ENCODE measurements around the gene DISC1. TPM values are rescaled to one million over a fixed set of nuclear protein-coding genes. Genes with fewer than 3 reads are reported as not detected.

The DISC1 gene
- polyA plus RNA-seq, 3 donors, result 5.5 to 14.7 (median 5.8) TPM

DNA sequence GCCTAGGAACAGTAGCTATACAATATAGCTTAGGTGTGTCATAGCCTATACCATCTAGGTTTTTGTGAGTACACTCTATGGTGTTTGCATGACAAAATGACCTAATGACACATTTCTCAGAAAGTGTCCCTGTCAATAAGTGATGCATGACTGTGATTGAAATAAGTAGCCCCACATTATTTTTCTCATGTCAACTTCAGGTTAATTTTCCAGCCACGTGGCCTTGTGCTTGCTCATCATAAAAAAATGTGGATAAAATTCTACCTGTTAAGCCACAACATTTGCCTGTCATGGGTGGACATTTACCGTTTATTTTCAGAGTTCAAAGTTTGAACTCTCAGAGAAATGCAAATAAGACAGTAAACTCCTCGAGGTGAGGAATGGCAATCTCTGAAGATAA, 5.5 kb downstream of the DISC1 start:
- peaks cover 37% of the 10 kb centered on the region for H3K4me1 Mint-ChIP-seq
- peaks cover 22 to 35% of the 10 kb centered on the region in 2 donors for H3K36me3 Mint-ChIP-seq
- H3K36me3 ChIP-seq (replicated peaks in 1 of 2; ENCODE audit: control insufficient read depth in 1 of 2, insufficient read depth in 2 of 2, low read length in 2 of 2), result peaks cover 6 to 44% of the 10 kb centered on the region in 2 donors
- H3K27me3 ChIP-seq (ENCODE audit: control insufficient read depth in 2 of 2, insufficient read depth in 2 of 2, low read length in 2 of 2), result no peaks in the 10 kb centered on the region
- no peak overlapping the region for H2AFZ ChIP-seq (ENCODE audit: insufficient read depth, low read depth, low read length, poor library complexity, severe bottlenecking)
- peaks cover 0 to 4% (median 0%) of the 10 kb centered on the region in 7 donors for H3K9me3 Mint-ChIP-seq
- peaks cover 97% of the 10 kb centered on the region for H3K79me2 ChIP-seq (ENCODE audit: insufficient read depth, low read length)
- no peak overlapping the region for H3K4me3 ChIP-seq (replicated peaks in 1 of 3; ENCODE audit: low read depth in 2 of 3, low read length in 3 of 3)
- H3K4me3 Mint-ChIP-seq, result no peak overlapping the region
- peaks cover 79% of the 10 kb centered on the region for H4K20me1 ChIP-seq (ENCODE audit: insufficient read depth, low read length)
- intact Hi-C loops (cut with micrococcal nuclease), result no loop called here
- TF ChIP-seq, protein P1, sequence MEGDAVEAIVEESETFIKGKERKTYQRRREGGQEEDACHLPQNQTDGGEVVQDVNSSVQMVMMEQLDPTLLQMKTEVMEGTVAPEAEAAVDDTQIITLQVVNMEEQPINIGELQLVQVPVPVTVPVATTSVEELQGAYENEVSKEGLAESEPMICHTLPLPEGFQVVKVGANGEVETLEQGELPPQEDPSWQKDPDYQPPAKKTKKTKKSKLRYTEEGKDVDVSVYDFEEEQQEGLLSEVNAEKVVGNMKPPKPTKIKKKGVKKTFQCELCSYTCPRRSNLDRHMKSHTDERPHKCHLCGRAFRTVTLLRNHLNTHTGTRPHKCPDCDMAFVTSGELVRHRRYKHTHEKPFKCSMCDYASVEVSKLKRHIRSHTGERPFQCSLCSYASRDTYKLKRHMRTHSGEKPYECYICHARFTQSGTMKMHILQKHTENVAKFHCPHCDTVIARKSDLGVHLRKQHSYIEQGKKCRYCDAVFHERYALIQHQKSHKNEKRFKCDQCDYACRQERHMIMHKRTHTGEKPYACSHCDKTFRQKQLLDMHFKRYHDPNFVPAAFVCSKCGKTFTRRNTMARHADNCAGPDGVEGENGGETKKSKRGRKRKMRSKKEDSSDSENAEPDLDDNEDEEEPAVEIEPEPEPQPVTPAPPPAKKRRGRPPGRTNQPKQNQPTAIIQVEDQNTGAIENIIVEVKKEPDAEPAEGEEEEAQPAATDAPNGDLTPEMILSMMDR (IDR thresholded peaks at IDR 0.05), result no peak
- H3K27ac Mint-ChIP-seq, result no peak overlapping the region
- H3K4me2 ChIP-seq (replicated peaks; ENCODE audit: extremely low read depth, low read length, poor library complexity, severe bottlenecking), result no peak overlapping the region
- no peak overlapping the region for H3K27ac ChIP-seq (ENCODE audit: low read depth in 1 of 2, low read length in 2 of 2)
- H3K4me1 ChIP-seq (ENCODE audit: control insufficient read depth in 1 of 2, insufficient read depth in 2 of 2, low read length in 2 of 2), result peaks cover 28 to 37% of the 10 kb centered on the region in 2 donors
- no CpG with 5 or more reads among the region's 3 CpGs for WGBS (ENCODE audit: insufficient coverage)
- H3K27me3 Mint-ChIP-seq (ENCODE audit: low read depth in 3 of 3), result no peaks in the 10 kb centered on the region
- no peak for DNase-seq
- H3K9me3 ChIP-seq (replicated peaks in 1 of 2; ENCODE audit: control insufficient read depth in 1 of 2, insufficient read depth in 1 of 2, low read length in 2 of 2), result no peaks in the 10 kb centered on the region
- H3K9ac ChIP-seq (ENCODE audit: insufficient read depth, low read length, poor library complexity, severe bottlenecking), result no peak overlapping the region

GRCh38 chr1:231634323-231635013, 7.9 kb downstream of the DISC1 start:
- Mint-ChIP-seq H3K27ac (peak overlapping the region in 1 of 7 donors; percentile 17), H3K27me3 (ENCODE audit: low read depth in 3 of 3) (no peaks in the 10 kb centered on the region), H3K9me3 (peaks cover 0 to 4% (median 0%) of the 10 kb centered on the region in 7 donors), H3K4me3 (no peak overlapping the region), H3K36me3 (peaks cover 29 to 41% of the 10 kb centered on the region in 2 donors), H3K4me1 (peaks cover 20% of the 10 kb centered on the region)
- Histone ChIP-seq H3K27me3 (ENCODE audit: control insufficient read depth in 2 of 2, insufficient read depth in 2 of 2, low read length in 2 of 2) (no peaks in the 10 kb centered on the region), H4K20me1 (ENCODE audit: insufficient read depth, low read length) (peaks cover 91% of the 10 kb centered on the region), H3K9me3 (replicated peaks in 1 of 2; ENCODE audit: control insufficient read depth in 1 of 2, insufficient read depth in 1 of 2, low read length in 2 of 2) (no peaks in the 10 kb centered on the region), H3K27ac (ENCODE audit: low read depth in 1 of 2, low read length in 2 of 2) (no peak overlapping the region), H3K9ac (ENCODE audit: insufficient read depth, low read length, poor library complexity, severe bottlenecking) (no peak overlapping the region), H3K36me3 (replicated peaks in 1 of 2; ENCODE audit: control insufficient read depth in 1 of 2, insufficient read depth in 2 of 2, low read length in 2 of 2) (peaks cover 8 to 50% of the 10 kb centered on the region in 2 donors), H3K4me1 (ENCODE audit: control insufficient read depth in 1 of 2, insufficient read depth in 2 of 2, low read length in 2 of 2) (peaks cover 7 to 14% of the 10 kb centered on the region in 2 donors), H3K4me3 (replicated peaks in 1 of 3; ENCODE audit: low read depth in 2 of 3, low read length in 3 of 3) (no peak overlapping the region), H2AFZ (ENCODE audit: insufficient read depth, low read depth, low read length, poor library complexity, severe bottlenecking) (no peak overlapping the region), H3K4me2 (replicated peaks; ENCODE audit: extremely low read depth, low read length, poor library complexity, severe bottlenecking) (no peak overlapping the region), H3K79me2 (ENCODE audit: insufficient read depth, low read length) (peaks cover 97% of the 10 kb centered on the region)
- WGBS (ENCODE audit: insufficient coverage), result 97% methylated on average over 4 of the region's 6 CpGs
- intact Hi-C loops (cut with micrococcal nuclease), result no loop called here
- DNase-seq, result no peak
- TF ChIP-seq, protein P1 (IDR thresholded peaks at IDR 0.05), result no peak

Measured in CD14-positive monocyte (primary cell).